Endothelial cell (in vitro differentiated cells): ENCODE results near the gene ZBTB14. TPM values are rescaled to one million over a fixed set of nuclear protein-coding genes. Genes with fewer than 3 reads are reported as not detected.

ENCODE experiments used
- DNase-seq: peaks from one replicate; pipeline ENCODE4 v3.0.0; 2021; ENCODE audit warnings: low spot score
- H3K27ac Mint-ChIP-seq: one replicate; pipeline ENCODE4 v1.8.0; 2021; ENCODE audit warnings: mixed read lengths, inconsistent platforms; ENCODE audit not compliant: unreplicated experiment
- H3K27me3 Mint-ChIP-seq: one replicate; pipeline ENCODE4 v1.8.0; 2021; ENCODE audit warnings: mild to moderate bottlenecking, moderate library complexity, mixed read lengths, inconsistent platforms; ENCODE audit not compliant: unreplicated experiment
- H3K36me3 Mint-ChIP-seq: one replicate; pipeline ENCODE4 v1.8.0; 2021; ENCODE audit warnings: mild to moderate bottlenecking, low read depth, mixed read lengths, inconsistent platforms; ENCODE audit not compliant: unreplicated experiment
- H3K4me1 Mint-ChIP-seq: one replicate; pipeline ENCODE4 v1.8.0; 2021; ENCODE audit warnings: mild to moderate bottlenecking, mixed read lengths, inconsistent platforms; ENCODE audit not compliant: unreplicated experiment
- H3K4me3 Mint-ChIP-seq: one replicate; pipeline ENCODE4 v1.8.0; 2021; ENCODE audit warnings: mild to moderate bottlenecking, mixed read lengths, inconsistent platforms; ENCODE audit not compliant: unreplicated experiment
- H3K9me3 Mint-ChIP-seq: one replicate; pipeline ENCODE4 v1.8.0; 2021; ENCODE audit warnings: mixed read lengths, inconsistent platforms; ENCODE audit not compliant: unreplicated experiment
- total RNA-seq: library from RNA; stranded (reverse); fragmentation: NEBNext Ultra II Directional; extraction: Animal tissue kit (Norgen Biotek cat#: 25700); gene quantifications from one replicate; pipeline ENCODE4 v1.2.1, GENCODE V29; 2021; ENCODE audit not compliant: unreplicated experiment
- TF ChIP-seq, protein P1 (sequence below): fragments of 200-600 bp; sonication (generic); IDR thresholded peaks from one replicate; pipeline ENCODE4 v1.5.0; 2021; ENCODE audit warnings: antibody characterized with exemption; ENCODE audit not compliant: unreplicated experiment

ZBTB14 gene
- total RNA-seq, 1 donor from 2014 or later, result 23.2 TPM

DNA sequence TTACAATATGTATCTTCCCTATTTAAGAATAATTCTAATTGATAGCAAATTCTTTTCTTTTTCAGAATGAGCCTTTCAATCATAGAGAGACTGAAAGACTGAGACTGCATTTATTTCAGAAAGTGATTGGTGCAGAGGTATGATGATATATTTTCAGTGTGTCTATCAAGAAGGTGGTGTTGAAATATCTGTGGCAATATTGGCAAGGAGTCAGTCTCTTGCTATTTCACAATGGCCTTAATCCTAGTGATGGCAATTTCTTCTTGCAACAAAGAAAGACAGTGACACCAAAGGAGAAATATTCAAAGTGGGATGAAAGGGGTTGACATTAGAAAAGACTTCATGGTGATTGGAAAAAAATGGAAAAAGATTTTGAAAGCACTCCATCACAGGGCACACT, 21.7 kb upstream of the ZBTB14 start:
- TF ChIP-seq, protein P1, sequence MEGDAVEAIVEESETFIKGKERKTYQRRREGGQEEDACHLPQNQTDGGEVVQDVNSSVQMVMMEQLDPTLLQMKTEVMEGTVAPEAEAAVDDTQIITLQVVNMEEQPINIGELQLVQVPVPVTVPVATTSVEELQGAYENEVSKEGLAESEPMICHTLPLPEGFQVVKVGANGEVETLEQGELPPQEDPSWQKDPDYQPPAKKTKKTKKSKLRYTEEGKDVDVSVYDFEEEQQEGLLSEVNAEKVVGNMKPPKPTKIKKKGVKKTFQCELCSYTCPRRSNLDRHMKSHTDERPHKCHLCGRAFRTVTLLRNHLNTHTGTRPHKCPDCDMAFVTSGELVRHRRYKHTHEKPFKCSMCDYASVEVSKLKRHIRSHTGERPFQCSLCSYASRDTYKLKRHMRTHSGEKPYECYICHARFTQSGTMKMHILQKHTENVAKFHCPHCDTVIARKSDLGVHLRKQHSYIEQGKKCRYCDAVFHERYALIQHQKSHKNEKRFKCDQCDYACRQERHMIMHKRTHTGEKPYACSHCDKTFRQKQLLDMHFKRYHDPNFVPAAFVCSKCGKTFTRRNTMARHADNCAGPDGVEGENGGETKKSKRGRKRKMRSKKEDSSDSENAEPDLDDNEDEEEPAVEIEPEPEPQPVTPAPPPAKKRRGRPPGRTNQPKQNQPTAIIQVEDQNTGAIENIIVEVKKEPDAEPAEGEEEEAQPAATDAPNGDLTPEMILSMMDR, result no peak
- Mint-ChIP-seq H3K9me3 (no peaks in the 10 kb centered on the region), H3K4me1 (peaks cover 22% of the 10 kb centered on the region), H3K27ac (no peak overlapping the region), H3K27me3 (no peaks in the 10 kb centered on the region), H3K4me3 (no peak overlapping the region), H3K36me3 (no peaks in the 10 kb centered on the region)
- DNase-seq, result no peak

DNA sequence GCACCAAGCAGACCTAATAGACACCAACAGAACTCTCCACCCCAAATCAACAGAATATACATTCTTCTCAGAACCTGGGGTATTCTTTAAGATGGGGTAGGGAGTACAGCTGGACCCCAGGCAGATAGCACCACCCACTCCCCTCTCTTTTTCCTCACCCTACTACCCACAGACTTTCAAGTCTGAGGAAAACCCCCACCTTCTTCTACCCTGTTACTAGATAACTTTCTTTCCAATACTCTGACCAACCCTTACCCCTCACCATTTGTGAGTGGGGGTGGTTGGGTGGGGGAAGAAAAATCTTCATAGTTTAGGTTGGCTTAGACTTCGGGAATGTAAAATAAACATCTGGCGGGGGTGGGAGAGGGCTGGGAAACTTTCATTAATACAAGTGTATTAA, 20.3 kb upstream of the ZBTB14 start:
- TF ChIP-seq, protein P1, result no peak
- Mint-ChIP-seq H3K27ac (no peak overlapping the region), H3K4me1 (peaks cover 22% of the 10 kb centered on the region), H3K9me3 (no peaks in the 10 kb centered on the region), H3K36me3 (no peaks in the 10 kb centered on the region), H3K27me3 (no peaks in the 10 kb centered on the region), H3K4me3 (no peak overlapping the region)
- DNase-seq, result no peak

DNA sequence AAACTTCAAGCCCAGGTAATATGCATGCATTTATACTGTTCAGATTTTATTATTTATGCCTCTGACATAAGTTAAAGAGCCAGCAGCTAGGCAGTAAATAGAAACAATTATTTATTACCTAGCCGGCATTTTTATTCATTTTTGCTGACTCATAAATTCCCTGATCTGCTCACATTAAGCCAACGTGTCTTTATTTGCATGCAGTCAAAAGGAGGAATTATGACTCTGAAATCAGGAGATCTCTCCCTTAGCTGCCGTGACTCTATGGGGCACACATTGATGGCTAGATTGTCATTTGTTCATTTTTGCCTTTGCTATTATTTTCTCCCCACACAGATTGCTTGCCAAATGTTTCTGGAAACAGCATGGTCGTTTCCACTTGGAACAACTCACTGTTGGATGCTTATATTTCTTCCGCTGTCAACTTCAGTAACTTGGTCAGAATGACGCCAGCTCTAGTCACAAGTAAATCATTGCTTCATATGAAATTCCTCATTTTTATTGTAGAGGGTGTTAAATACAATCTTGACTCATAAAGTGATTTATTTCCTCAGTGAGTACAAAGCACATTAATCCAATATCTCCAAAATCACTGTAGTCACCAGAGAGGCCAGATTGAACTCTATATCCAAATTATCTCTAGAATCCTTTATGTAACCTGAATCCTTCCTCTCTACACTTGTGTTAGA, 15.9 kb upstream of the ZBTB14 start:
- H3K4me1 Mint-ChIP-seq, result no peaks in the 10 kb centered on the region
- no peaks in the 10 kb centered on the region for H3K9me3 Mint-ChIP-seq

DNA sequence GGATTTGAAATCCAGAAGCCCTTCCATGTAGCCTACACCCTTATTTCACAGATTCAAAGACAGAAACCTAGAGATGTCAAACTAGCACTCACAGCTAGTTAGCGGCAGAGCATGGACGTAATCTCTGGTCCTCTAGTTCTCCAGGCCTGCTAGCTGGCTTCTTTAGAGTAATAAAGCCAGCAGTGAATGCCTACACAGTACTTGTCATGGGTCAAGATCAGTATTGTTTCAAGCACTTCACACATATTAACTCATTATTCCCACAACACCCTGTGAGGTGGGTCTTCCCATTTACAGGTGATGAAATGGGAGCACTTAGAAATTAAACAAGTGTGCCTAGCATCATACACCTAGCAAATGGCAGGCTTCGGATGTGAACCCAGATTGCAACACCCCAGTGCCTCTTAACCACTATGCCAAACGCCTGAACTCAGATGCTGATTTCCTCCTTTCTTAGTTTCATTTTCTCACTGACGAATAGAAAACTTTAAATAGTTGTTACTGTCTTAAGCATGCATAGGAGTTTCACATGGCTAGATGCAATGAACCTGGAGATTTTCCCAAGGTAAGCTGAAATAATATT, 14.5 kb upstream of the ZBTB14 start:
- Mint-ChIP-seq H3K27me3 (no peaks in the 10 kb centered on the region), H3K36me3 (no peaks in the 10 kb centered on the region), H3K9me3 (no peaks in the 10 kb centered on the region), H3K27ac (no peak overlapping the region), H3K4me1 (no peaks in the 10 kb centered on the region), H3K4me3 (no peak overlapping the region)
- TF ChIP-seq, protein P1, result no peak
- no peak for DNase-seq

More for the DNA sequence above, 15.9 kb upstream of the ZBTB14 start:
- H3K4me3 Mint-ChIP-seq, result no peak overlapping the region
- no peak overlapping the region for H3K27ac Mint-ChIP-seq
- DNase-seq, result no peak
- H3K27me3 Mint-ChIP-seq, result no peaks in the 10 kb centered on the region
- TF ChIP-seq, protein P1, result no peak
- H3K36me3 Mint-ChIP-seq, result no peaks in the 10 kb centered on the region

DNA sequence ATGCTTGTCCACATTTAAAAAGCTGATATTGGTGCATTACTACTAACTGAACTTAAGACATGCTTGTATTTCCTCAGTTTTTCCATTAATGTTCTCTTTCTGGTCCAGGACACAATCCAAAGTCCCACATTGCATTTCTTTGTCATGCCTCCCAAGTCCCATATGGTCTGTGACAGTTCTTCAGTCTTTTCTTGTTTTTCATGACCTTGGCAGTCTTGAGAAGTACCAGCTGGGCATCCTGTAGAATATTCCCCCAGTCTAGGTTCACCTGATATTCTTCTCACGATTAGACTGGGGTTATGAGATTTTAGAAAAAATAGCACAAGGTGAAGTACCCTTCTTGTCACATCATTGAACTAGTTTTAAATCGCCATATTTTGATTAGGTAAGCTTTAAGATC, 10.3 kb upstream of the ZBTB14 start:
- Mint-ChIP-seq H3K36me3 (no peaks in the 10 kb centered on the region), H3K4me1 (peaks cover under 1% of the 10 kb centered on the region), H3K9me3 (no peaks in the 10 kb centered on the region), H3K27ac (no peak overlapping the region), H3K4me3 (no peak overlapping the region), H3K27me3 (no peaks in the 10 kb centered on the region)
- TF ChIP-seq, protein P1, result no peak
- DNase-seq, result no peak
